Spleen (tissue), 13 donors: ENCODE data around the gene MRPL49. TPM values are rescaled to one million over a fixed set of nuclear protein-coding genes. Genes with fewer than 3 reads are reported as not detected.

Experiments
- DNase-seq: peaks from one replicate; pipeline ENCODE4 v3.0.0-alpha.2; 2020
- H3K27ac ChIP-seq, 8 donors: fragments of 200-600 bp; sonication (generic) in 7 of 8; 1 replicate in 4 of 8; 2 replicates in 4 of 8; pipeline versions ENCODE4 v1.5.0 to v1.8.0; 2016 to 2021; ENCODE audit warnings: inconsistent platforms in 4 of 8, mild to moderate bottlenecking in 4 of 8, moderate library complexity in 1 of 8
- H3K27me3 ChIP-seq, 7 donors: fragments of 200-600 bp; sonication (generic) in 6 of 7; replicated peaks in 1 of 7; 1 replicate in 4 of 7; 2 replicates in 3 of 7; pipeline versions ENCODE4 v1.5.0 to v1.8.0; 2016 to 2021; ENCODE audit warnings: inconsistent platforms in 3 of 7, mild to moderate bottlenecking in 1 of 7
- H3K36me3 ChIP-seq, 6 donors: fragments of 200-600 bp; sonication (generic) in 5 of 6; 1 replicate in 4 of 6; 2 replicates in 2 of 6; pipeline versions ENCODE4 v1.5.0 to v1.8.0; 2016 to 2021; ENCODE audit warnings: inconsistent platforms in 2 of 6
- H3K4me1 ChIP-seq, 6 donors: fragments of 200-600 bp; sonication (generic) in 5 of 6; 1 replicate in 3 of 6; 2 replicates in 3 of 6; pipeline versions ENCODE4 v1.5.0 to v1.8.0; 2016 to 2021; ENCODE audit warnings: inconsistent platforms in 3 of 6
- H3K4me3 ChIP-seq, 8 donors: fragments of 200-600 bp; sonication (generic) in 7 of 8; 1 replicate in 4 of 8; 2 replicates in 4 of 8; pipeline versions ENCODE4 v1.5.0 to v1.8.0; 2016 to 2021; ENCODE audit warnings: inconsistent platforms in 4 of 8, mild to moderate bottlenecking in 4 of 8, moderate library complexity in 2 of 8
- H3K9me3 ChIP-seq, 8 donors: fragments of 200-600 bp; sonication (generic) in 7 of 8; 1 replicate in 4 of 8; 2 replicates in 4 of 8; pipeline versions ENCODE4 v1.5.0 to v1.8.0; 2016 to 2021; ENCODE audit warnings: inconsistent platforms in 4 of 8
- POLR2A ChIP-seq, 3 donors: fragments of 450-650 bp; IDR thresholded peaks; one replicate each; pipeline ENCODE4 v1.5.1; 2017; ENCODE audit warnings: antibody characterized with exemption in 3 of 3, mild to moderate bottlenecking in 1 of 3
- POLR2AphosphoS5 ChIP-seq, 3 donors: sonication (generic); formaldehyde crosslinking; IDR thresholded peaks; one replicate each; pipeline ENCODE4 v1.5.1; 2017; ENCODE audit warnings: antibody characterized with exemption in 3 of 3
- WGBS, 5 donors: extraction: QIAGEN DNeasy Blood & Tissue Kit in 3 of 5; methylation state at CpG; one replicate each; pipeline versions ENCODE4 v1.1.5 to v1.1.7; 2013 to 2018; 5-methylcytosine and 5-hydroxymethylcytosine counted together
- intact Hi-C: fragments of 100-400 bp; cut with DNase I; formaldehyde crosslinking; loops from one replicate; pipeline ENCODE4 v1.15.0; 2023; ENCODE audit warnings: low total_unique reads
- long read RNA-seq, 2 donors: transcript quantifications; one replicate each; lab custom pipeline, GENCODE V29; 2026
- polyA plus RNA-seq, 3 donors: library from polyadenylated mRNA; stranded (reverse); fragments of 200-250 nt; gene quantifications; one replicate each; pipeline ENCODE4 v1.2.1, GENCODE V29; 2013
- total RNA-seq, 7 donors: library from RNA; depleted of rRNA in 3 of 7; stranded (reverse); fragments of >200 nt in 3 of 7; fragmentation: NEBNext Ultra II Directional in 4 of 7; extraction: Animal tissue kit (Norgen Biotek cat#: 25700) in 4 of 7; gene quantifications; one replicate each; pipeline versions ENCODE4 v1.1.0 to v1.2.1, GENCODE V29; 2016 to 2021
- TF ChIP-seq, protein P1 (sequence below), 11 experiments: fragments of 200-600 bp in 7 of 11; fragments of 450-650 bp in 4 of 11; sonication (generic) in 4 of 11; IDR thresholded peaks in 8 of 11; conservative IDR thresholded peaks in 3 of 11; 1 replicate in 7 of 11; 2 replicates in 4 of 11; pipeline versions ENCODE4 v1.4.0 to v1.8.0; 2016 to 2021; ENCODE audit warnings: antibody characterized with exemption in 11 of 11, inconsistent platforms in 4 of 11, mild to moderate bottlenecking in 1 of 11
- donor health status: healthy with polysubstance abuse.
- donor health status: DM: no; HTN: no; CAD: no; lungs with moderate emphysema.
- donor health status: DM: no; HTN: no; CAD: no.
- donor health status: Bipolar disorder and iron deficiency.
- donor health status: healthy.
- donor health status: DM: no; HTN: no; CAD: no.
- donor health status: DM: yes; HTN: yes; CAD: no.

Gene MRPL49
- total RNA-seq (10 to 100 TPM; 31.9 to 51.2 (median 40.8) TPM), polyA plus RNA-seq (10 to 100 TPM; 20.0 to 42.4 (median 30.8) TPM)
- long read RNA-seq, donor 1, transcript MRPL49-201 (4 exons, 2,019 nt) = major isoform, 7 of 9 reads
- long read RNA-seq, donor 1, partial matches to known transcripts = 0 of 9 reads
- long read RNA-seq, donor 1, other reads (novel, unspliced or antisense) = 0 of 9 reads
- long read RNA-seq, donor 2, transcript MRPL49-201 (4 exons, 2,019 nt) = major isoform, 10 of 16 reads
- long read RNA-seq, donor 2, partial matches to known transcripts = 5 of 16 reads
- long read RNA-seq, donor 2, other reads (novel, unspliced or antisense) = 0 of 16 reads

DNA sequence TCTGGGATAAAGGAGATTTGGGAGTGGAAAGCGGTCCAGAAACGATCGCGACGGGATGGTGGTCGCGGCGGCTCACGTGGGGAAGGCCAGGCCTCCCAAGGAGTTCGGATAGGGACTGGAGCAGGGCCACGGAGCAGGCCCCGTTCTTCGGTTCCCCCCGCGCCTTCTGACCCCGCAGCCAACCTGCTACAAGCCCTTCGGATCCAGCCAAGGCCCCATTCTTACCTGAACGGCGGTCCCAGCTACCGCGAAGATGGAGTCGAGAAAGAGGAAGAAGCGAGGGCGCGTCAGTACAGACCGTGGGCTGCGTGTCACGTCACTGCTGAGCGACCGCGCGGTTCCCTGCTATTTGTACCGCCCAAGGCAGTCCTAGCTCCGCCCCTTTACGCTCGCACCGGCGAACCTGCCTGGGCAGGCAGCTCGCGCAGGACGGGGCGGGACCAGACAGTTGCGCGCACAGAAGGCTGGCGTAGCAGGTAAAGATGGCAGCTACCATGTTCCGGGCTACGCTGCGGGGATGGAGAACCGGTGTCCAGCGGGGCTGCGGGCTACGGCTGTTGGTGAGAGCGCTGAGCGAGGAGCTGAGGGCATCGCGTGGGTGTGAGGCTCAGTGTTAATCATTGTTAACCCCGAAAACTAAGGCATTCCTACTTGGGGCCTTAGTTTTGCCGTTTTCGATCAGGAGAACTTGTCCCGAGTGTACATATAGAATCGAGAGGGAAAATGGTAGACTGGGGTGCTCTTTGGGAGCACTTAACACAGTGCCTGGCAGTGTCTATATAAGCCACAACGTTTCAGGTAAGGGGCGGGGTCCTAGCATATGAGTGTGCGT is at the start of gene MRPL49, which contains the start of gene FAU:
MRPL49 (plus strand) TSS at position 457 of the 832 bp plus-strand sequence; CDS start at position 483, 26 bp downstream.
FAU (minus strand) TSS at position 270 of the 832 bp plus-strand sequence. CDS start 321 bp downstream, outside the sequence.
- intact Hi-C loops = no loop called here
- H3K27ac ChIP-seq = peak within 1 kb of the TSS; percentile 92 to 98 (median 96)
- 0 to 1% (median 1%) methylated on average over 55 to 64 of the region's 64 CpGs for WGBS, 5 donors
- no peaks in the 10 kb centered on the region for H3K9me3 ChIP-seq
- peaks cover 17 to 82% (median 49%) of the 10 kb centered on the region in 6 donors for H3K4me1 ChIP-seq
- peak within 1 kb of the TSS; percentile 67 to 96 (median 86) for H3K4me3 ChIP-seq
- DNase-seq = peak; percentile 100
- H3K27me3 ChIP-seq = no peaks in the 10 kb centered on the region
- TF ChIP-seq POLR2AphosphoS5 (IDR thresholded peaks at IDR 0.05) (peak; percentile 98 to 99 (median 99)), POLR2A (IDR thresholded peaks at IDR 0.05) (peak; percentile 51 to 86 (median 79))
- TF ChIP-seq, protein P1, sequence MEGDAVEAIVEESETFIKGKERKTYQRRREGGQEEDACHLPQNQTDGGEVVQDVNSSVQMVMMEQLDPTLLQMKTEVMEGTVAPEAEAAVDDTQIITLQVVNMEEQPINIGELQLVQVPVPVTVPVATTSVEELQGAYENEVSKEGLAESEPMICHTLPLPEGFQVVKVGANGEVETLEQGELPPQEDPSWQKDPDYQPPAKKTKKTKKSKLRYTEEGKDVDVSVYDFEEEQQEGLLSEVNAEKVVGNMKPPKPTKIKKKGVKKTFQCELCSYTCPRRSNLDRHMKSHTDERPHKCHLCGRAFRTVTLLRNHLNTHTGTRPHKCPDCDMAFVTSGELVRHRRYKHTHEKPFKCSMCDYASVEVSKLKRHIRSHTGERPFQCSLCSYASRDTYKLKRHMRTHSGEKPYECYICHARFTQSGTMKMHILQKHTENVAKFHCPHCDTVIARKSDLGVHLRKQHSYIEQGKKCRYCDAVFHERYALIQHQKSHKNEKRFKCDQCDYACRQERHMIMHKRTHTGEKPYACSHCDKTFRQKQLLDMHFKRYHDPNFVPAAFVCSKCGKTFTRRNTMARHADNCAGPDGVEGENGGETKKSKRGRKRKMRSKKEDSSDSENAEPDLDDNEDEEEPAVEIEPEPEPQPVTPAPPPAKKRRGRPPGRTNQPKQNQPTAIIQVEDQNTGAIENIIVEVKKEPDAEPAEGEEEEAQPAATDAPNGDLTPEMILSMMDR (IDR thresholded peaks at IDR 0.05 in 8 of 11, conservative IDR thresholded peaks at IDR 0.05 in 3 of 11) = peak in 2 of 11 experiments; percentile 35 to 49
- peaks cover 5 to 69% (median 58%) of the 10 kb centered on the region in 6 donors for H3K36me3 ChIP-seq

DNA sequence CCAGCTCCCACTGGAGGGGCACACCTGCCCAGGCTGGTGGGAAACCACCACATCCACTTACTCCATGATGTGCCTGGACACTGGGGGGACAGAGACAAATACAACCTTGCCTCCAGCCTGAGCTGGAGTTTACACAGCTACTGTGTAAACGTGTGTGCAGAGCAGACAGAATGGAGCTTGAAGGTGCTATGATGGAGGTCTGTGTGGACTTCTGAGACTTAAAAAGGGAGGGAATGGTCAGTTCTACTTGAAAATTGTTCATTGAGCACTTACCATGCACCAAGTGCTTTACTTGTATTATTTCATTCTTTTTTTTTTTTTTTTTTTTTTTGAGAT is 49.5 kb upstream of the MRPL49 start:
- H3K27ac ChIP-seq = no peak overlapping the region
- H3K4me1 ChIP-seq = no peaks in the 10 kb centered on the region
- TF ChIP-seq, protein P1 (IDR thresholded peaks at IDR 0.05 in 8 of 11, conservative IDR thresholded peaks at IDR 0.05 in 3 of 11) = no peak
- TF ChIP-seq POLR2A (IDR thresholded peaks at IDR 0.05) (no peak), POLR2AphosphoS5 (IDR thresholded peaks at IDR 0.05) (no peak)
- H3K36me3 ChIP-seq = peaks cover 0 to 14% (median 0%) of the 10 kb centered on the region in 6 donors
- 79 to 82% (median 79%) methylated on average over 1 of the region's 1 CpG for WGBS, 5 donors
- DNase-seq = no peak
- intact Hi-C loops = no loop called here
- H3K27me3 ChIP-seq = no peaks in the 10 kb centered on the region
- H3K9me3 ChIP-seq = no peaks in the 10 kb centered on the region
- no peak overlapping the region for H3K4me3 ChIP-seq

DNA sequence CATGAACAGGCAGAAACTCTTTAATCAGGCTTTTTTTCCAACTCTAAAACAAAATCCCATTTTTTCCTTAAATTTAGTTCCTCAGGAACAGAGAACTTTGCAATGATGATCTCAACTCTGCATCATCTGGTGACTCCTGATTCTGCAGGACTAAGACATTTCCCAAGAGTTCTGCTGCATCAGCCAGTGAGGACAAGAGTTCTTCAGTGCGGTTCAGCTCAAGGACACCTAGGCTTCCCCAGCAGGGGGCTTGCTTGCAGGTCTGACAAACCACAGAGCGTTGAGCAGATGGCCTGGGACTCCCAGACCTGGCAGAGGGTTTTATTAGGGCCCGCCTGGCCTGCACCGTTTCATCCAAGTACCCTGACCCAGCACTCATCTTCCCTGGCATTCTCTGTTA is 44.7 kb upstream of the MRPL49 start:
- peaks cover 0 to 35% (median 0%) of the 10 kb centered on the region in 6 donors for H3K36me3 ChIP-seq
- peaks cover 0 to 20% (median 0%) of the 10 kb centered on the region in 6 donors for H3K4me1 ChIP-seq
- WGBS, 5 donors = 69 to 90% (median 83%) methylated on average over 4 of the region's 4 CpGs
- H3K9me3 ChIP-seq = no peaks in the 10 kb centered on the region
- no peak for DNase-seq
- no peak overlapping the region for H3K4me3 ChIP-seq
- H3K27ac ChIP-seq = no peak overlapping the region
- intact Hi-C loops = no loop called here
- TF ChIP-seq POLR2AphosphoS5 (IDR thresholded peaks at IDR 0.05) = no peak
- TF ChIP-seq, protein P1 (IDR thresholded peaks at IDR 0.05 in 8 of 11, conservative IDR thresholded peaks at IDR 0.05 in 3 of 11) = no peak
- TF ChIP-seq POLR2A (IDR thresholded peaks at IDR 0.05) = no peak
- no peaks in the 10 kb centered on the region for H3K27me3 ChIP-seq
